NOMO-1 (cell line): ENCODE measurements around the gene POLR1G.
A peak's percentile ranks its signal among the peaks of the same experiment; 100 is the strongest.
"Not testable (repeated sequence)": the region's sequence is repeated elsewhere in the genome, so short reads cannot be mapped to it uniquely, and the experiment has no call there.

Experiments
- DNase-seq, 2 experiments: peaks; one replicate each; lab custom pipeline; 2025; ENCODE audit not compliant: unreplicated experiment in 2 of 2; lab: John Stamatoyannopoulos, UW

The POLR1G gene

GRCh38 chr19:45395821-45396617, 10.4 kb upstream of the POLR1G start:
- DNase-seq: no peak

DNA sequence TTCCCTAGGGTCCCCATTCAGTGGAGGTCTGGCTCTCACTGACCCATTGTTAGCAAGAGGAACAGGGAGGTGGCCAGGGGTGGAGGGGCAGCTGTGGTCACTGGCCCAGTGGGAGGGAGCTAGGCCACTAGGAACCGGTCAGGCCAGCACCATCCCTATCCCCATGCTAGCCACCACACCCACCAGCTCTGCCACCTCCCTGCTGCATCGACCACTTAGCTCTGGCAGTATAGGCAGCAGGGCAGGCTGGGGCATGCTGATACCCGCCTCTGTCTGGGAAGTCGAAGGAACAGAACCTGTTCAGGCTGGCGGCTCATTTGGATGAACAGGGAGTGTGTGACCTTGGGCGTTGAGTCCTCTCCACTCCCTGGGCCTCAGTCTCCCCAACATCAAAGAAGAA, 6.3 kb upstream of the POLR1G start:
- no peak for DNase-seq

DNA sequence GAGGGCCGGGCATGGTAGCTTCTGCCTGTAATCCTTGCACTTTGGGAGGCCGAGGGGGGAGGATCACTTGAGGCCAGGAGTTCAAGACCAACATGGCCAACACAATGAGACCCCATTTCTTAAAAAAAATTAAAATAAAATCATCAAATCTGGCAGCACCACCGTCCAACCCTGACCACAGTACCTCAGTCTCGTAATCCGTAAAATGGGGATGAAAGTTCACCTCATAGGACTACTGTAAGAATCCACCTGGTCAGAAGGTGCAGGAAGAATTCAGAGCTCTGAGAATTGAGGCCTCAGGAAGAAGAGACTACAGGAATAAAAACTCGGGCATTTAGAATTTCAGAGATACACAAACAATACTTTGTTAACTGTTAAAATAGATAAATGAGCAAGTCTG, 4.6 kb upstream of the POLR1G start:
- DNase-seq: no peak

- no peak for DNase-seq
Measured at GRCh38 chr19:45402298-45403061, 4.0 kb upstream of the POLR1G start.

DNA sequence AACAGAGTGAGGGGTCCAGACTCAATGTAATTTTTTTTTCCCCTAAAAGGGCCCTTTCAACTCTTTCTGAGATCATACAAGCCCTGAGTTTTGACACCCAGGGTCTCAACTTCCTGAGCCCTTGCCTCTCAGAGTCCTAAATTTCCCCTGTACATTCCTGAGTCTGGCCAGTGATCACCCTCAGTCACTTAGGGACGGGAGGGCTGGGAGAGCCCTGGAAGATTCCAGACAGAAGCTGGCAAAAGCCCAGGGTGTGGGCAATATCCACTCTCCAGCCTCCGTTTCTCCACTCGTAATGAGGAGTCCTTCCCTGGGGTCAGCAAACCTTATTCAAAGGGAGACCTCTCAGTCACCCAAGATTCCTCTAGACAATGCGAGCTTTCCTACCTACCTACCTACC, 3.2 kb upstream of the POLR1G start:
- no peak for DNase-seq

DNA sequence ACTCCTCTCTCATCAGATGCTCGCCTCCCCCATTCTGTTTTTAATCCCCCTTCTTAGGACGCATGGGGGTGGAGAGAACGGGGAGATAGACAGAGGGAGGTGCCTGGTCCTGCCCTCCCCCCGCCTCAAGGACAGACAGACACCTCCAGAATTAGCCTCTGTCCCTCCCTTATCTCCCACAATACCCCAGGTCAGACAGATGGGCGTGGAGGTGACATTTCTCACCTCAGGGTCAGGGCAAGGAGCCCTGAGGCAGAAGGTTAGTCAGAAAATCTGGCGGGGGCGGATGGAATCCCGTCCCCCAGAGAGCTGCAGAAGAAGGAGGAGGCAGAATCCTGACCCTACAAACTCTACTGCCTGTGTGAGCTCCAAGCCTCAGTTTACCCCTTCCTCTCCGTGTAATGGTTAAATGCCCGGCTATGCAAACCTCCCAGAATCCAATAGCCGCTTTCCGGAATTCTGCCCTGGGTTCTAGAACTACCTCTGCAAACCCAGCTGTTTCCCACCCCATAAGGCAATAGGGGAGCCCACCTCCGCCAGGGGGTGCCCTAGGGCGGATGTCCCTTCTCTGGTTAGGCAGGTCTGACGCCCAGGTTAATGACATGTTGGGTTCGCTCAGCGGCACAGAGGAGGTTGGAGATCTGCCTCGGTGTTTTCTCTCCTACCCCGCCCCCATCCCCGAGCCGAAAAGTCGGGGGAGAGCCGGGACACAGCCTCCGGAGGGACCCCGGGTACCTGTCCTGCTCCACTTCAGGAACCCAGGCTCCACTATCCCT, 2.5 kb upstream of the POLR1G start:
- peak; percentile 74 to 78 for DNase-seq

DNA sequence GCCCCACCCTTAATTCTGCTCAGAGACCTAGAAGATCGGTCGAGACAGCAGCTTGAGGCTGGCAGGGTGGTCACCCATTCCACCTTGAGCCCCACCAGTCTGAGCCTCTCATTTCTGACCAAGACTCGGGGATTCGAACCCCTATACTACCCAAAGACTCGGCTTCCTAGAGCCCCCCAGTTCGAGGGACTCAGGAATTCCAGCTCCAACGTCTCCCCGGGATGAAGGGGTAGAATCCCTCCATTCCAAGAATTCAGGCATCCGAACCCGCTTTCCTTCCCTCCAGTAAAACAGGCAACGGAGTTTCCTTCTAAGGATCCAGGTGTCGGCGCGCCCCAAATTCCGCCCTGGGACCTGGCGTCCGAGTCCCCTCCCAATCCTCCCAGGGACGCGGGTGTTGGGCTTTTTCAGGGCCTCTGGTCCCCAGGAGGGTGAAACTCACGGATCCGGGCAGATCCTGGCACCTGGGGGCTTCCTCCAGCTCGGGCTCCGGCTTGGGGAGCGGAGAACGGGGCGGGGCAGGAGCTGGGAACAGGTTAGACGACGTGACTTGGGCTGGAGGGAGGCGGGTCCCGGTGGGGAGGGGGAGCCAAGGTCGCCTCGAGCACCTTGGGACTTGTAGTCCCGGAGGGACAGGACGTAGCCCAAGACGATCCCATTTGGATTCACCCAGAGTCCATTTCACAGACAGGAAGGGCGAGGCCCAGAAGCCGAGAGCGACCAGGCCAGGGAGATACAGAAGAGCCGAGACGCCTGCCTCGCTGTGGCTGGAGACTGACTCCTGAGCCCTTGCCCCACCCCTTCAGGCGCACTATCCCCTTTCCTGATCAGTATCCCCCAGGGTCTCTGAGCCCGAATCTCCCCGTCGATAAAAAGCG, 1.6 kb upstream of the POLR1G start, which contains the start of gene PPP1R13L:
Gene PPP1R13L (minus strand): TSS at position 513 of the 878 bp plus-strand sequence. CDS start 6,751 bp downstream, outside the sequence.
- peak; percentile 29 to 61 for DNase-seq

DNA sequence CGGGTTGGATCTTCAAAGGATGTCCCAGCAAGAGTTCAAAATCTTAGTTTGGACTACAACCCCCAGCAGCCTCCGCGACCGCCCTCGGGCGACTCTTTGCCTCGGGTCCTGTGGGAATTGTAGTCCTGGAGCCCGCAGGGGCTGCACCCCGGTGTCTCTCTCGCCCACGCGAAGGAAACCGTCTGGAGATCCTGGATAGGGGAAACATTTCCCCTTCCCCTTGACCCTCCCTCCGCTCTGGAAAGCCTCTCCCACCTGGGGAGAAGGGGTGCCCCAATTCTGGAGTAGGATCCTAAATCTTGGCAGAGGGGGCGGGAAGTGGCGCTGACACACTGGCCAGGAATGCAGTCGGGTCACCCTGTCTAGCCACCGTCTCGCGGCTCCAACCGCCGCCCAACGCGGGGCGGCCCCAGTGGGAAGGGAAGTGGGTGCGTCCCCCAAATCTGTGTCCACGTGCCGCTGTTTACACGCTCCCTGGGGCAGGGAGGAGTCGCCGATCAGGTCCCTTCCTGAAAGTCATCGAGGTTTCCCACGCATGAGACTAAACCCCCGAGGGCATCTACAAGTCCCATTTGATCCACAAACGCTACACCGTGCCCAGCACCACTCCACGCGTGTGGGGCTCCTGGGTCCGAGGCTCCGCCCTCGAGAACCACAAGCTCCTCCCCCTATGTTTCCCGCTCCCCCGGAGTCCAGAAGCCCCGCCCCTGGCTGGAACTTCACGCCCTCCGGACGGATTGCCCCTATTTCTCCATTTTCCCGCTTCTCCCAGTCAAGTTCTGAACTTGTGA, 814 bp upstream of the POLR1G start:
- DNase-seq: peak; percentile 84 to 89

GRCh38 chr19:45407091-45407375, 589 bp downstream of the POLR1G start:
- DNase-seq: no peak

GRCh38 chr19:45407585-45407984, 1.1 kb downstream of the POLR1G start:
- not testable (repeated sequence) for DNase-seq

DNA sequence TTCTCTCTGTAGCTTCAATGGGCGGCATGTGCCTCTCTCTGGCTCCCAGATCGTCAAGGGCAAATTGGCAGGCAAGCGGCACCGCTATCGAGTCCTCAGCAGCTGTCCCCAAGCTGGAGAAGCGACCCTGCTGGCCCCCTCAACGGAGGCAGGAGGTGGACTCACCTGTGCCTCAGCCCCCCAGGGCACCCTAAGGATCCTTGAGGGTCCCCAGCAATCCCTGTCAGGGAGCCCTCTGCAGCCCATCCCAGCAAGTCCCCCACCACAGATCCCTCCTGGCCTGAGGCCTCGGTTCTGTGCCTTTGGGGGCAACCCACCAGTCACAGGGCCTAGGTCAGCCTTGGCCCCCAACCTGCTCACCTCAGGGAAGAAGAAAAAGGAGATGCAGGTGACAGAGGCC, 1.7 kb downstream of the POLR1G start:
- DNase-seq: no peak

DNA sequence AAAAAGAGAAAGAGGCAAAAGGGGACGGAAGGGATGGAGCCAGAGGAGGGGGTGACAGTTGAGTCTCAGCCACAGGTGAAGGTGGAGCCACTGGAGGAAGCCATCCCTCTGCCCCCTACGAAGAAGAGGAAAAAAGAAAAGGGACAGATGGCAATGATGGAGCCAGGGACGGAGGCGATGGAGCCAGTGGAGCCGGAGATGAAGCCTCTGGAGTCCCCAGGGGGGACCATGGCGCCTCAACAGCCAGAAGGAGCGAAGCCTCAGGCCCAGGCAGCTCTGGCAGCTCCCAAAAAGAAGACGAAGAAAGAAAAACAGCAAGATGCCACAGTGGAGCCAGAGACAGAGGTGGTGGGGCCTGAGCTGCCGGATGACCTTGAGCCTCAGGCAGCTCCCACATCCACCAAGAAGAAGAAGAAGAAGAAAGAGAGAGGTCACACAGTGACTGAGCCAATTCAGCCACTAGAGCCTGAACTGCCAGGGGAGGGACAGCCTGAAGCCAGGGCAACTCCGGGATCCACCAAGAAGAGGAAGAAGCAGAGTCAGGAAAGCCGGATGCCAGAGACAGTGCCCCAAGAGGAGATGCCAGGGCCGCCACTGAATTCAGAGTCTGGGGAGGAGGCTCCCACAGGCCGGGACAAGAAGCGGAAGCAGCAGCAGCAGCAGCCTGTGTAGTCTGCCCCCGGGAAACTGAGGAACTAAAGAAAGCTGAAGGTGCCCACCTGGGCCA, 2.5 kb downstream of the POLR1G start:
- DNase-seq: no peak

- peak; percentile 49 to 70 for DNase-seq
Measured at GRCh38 chr19:45409557-45409920, 3.1 kb downstream of the POLR1G start.

GRCh38 chr19:45410330-45410729, 3.9 kb downstream of the POLR1G start:
- not testable (repeated sequence) for DNase-seq

DNA sequence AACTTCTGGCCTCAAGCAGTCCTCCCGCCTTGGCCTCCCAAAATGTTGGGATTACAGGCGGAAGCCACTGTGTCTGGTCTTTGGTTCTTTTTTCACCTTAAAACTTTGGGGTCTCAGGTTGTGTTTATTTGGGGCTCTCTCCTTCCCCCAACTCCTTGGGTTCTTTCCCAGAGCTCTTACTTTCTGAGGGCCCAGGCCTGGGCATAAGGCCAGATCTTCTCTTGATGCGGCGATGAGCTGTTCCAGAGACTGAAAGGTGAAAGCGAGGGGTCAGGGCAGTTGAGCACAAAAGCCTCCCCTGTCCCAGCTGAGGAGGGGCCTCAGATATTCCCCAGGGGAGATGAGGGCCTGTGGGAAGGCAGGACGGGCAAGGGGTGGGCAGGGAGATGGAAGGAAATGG, 7.1 kb downstream of the POLR1G start:
- DNase-seq: no peak

GRCh38 chr19:45414468-45414867, 8.0 kb downstream of the POLR1G start:
- no peak for DNase-seq

- DNase-seq: no peak
Measured at GRCh38 chr19:45417151-45417550, 10.7 kb downstream of the POLR1G start.

GRCh38 chr19:45418802-45419201, 12.4 kb downstream of the POLR1G start:
- DNase-seq: peak; percentile 23 to 54

- DNase-seq: peak; percentile 79 to 94
Measured at GRCh38 chr19:45419396-45419795, 13.0 kb downstream of the POLR1G start.
